ENCODE data around the gene MLIP.

The MLIP gene

GRCh38 chr6:54301770-54302169 lies 190.5 kb downstream of the MLIP start:
- in situ Hi-C loops (cut with HindIII; ENCODE audit: low pct_ligation_motif_present, low sequenced_read_pairs), result no loop called here
- no peak for DNase-seq

GRCh38 chr6:54307439-54307910 lies 196.2 kb downstream of the MLIP start:
- DNase-seq, result no peak
- Histone ChIP-seq H3K36me3 (replicated peaks) (no peaks in the 10 kb centered on the region), H3K4me3 (ENCODE audit: low read depth, low read length) (no peak overlapping the region), H3K27ac (no peak overlapping the region), H3K27me3 (replicated peaks) (no peaks in the 10 kb centered on the region)
- in situ Hi-C loops (cut with HindIII; ENCODE audit: low pct_ligation_motif_present, low sequenced_read_pairs), result no loop called here
- no peak for TF ChIP-seq CTCF (IDR thresholded peaks at IDR 0.05; ENCODE audit: low read depth, low read length, missing control alignments)

More at GRCh38 chr6:54301770-54302169, 190.5 kb downstream of the MLIP start:
- no peaks in the 10 kb centered on the region for H3K36me3 ChIP-seq (replicated peaks)
- no peak for TF ChIP-seq CTCF (IDR thresholded peaks at IDR 0.05; ENCODE audit: low read depth, low read length, missing control alignments)
- no peak overlapping the region for H3K4me3 ChIP-seq (ENCODE audit: low read depth, low read length)
- H3K27ac ChIP-seq, result no peak overlapping the region
- no peaks in the 10 kb centered on the region for H3K27me3 ChIP-seq (replicated peaks)

- Histone ChIP-seq H3K27me3 (replicated peaks) (no peaks in the 10 kb centered on the region), H3K4me3 (ENCODE audit: low read depth, low read length) (no peak within 1 kb of the TSS), H3K27ac (no peak within 1 kb of the TSS), H3K36me3 (replicated peaks) (no peaks in the 10 kb centered on the region)
- TF ChIP-seq CTCF (IDR thresholded peaks at IDR 0.05; ENCODE audit: low read depth, low read length, missing control alignments), result no peak
- no peak for DNase-seq
- in situ Hi-C loops (cut with HindIII; ENCODE audit: low pct_ligation_motif_present, low sequenced_read_pairs), result no loop called here
These were observed 197.2 kb downstream of the MLIP start, which contains the start of gene TINAG for GRCh38 chr6:54308289-54308985. Gene TINAG (plus strand): TSS chr6:54308441. CDS start chr6:54308551, 110 bp downstream.

- H3K4me3 ChIP-seq (ENCODE audit: low read depth, low read length), result no peak overlapping the region
- H3K36me3 ChIP-seq (replicated peaks), result no peaks in the 10 kb centered on the region
- TF ChIP-seq CTCF (IDR thresholded peaks at IDR 0.05; ENCODE audit: low read depth, low read length, missing control alignments), result no peak
- no peaks in the 10 kb centered on the region for H3K27me3 ChIP-seq (replicated peaks)
- H3K27ac ChIP-seq, result no peak overlapping the region
- no peak for DNase-seq
- in situ Hi-C loops (cut with HindIII; ENCODE audit: low pct_ligation_motif_present, low sequenced_read_pairs), result no loop called here
These were observed 197.7 kb downstream of the MLIP start for GRCh38 chr6:54308986-54309315.

GRCh38 chr6:54310377-54311152 lies 199.3 kb downstream of the MLIP start:
- TF ChIP-seq CTCF (IDR thresholded peaks at IDR 0.05; ENCODE audit: low read depth, low read length, missing control alignments), result no peak
- H3K27ac ChIP-seq, result no peak overlapping the region
- in situ Hi-C loops (cut with HindIII; ENCODE audit: low pct_ligation_motif_present, low sequenced_read_pairs), result no loop called here
- no peaks in the 10 kb centered on the region for H3K27me3 ChIP-seq (replicated peaks)
- no peak for DNase-seq
- no peak overlapping the region for H3K4me3 ChIP-seq (ENCODE audit: low read depth, low read length)
- no peaks in the 10 kb centered on the region for H3K36me3 ChIP-seq (replicated peaks)
